H9 (cell line): Measurements from ENCODE around the gene KMT2D. TPM values are rescaled to one million over a fixed set of nuclear protein-coding genes. Genes with fewer than 3 reads are reported as not detected.
A peak's percentile ranks its signal among the peaks of the same experiment; 100 is the strongest.

ENCODE experiments used
- DNase-seq: peaks from one replicate; pipeline ENCODE4 v3.0.0-alpha.2; 2017
- H2AFZ ChIP-seq: one replicate; pipeline ENCODE4 v1.6.1; 2013; ENCODE audit warnings: mild to moderate bottlenecking, low read length, control low read depth, moderate library complexity
- H2AK5ac ChIP-seq: 2 replicates; pipeline ENCODE4 v1.6.1; 2013; ENCODE audit warnings: low read length, control low read depth, mixed read lengths; ENCODE audit not compliant: insufficient read length
- H2BK120ac ChIP-seq: one replicate; pipeline ENCODE4 v1.6.1; 2013; ENCODE audit warnings: low read depth, mild to moderate bottlenecking, low read length, control low read depth, inconsistent platforms; ENCODE audit not compliant: poor library complexity, severe bottlenecking
- H2BK12ac ChIP-seq: 2 replicates; pipeline ENCODE4 v1.6.1; 2013; ENCODE audit warnings: low read length, control low read depth, mixed read lengths, low read depth; ENCODE audit not compliant: insufficient read length
- H2BK15ac ChIP-seq: 2 replicates; pipeline ENCODE4 v1.6.1; 2013; ENCODE audit warnings: low read depth, low read length, control low read depth
- H2BK20ac ChIP-seq: one replicate; pipeline ENCODE4 v1.6.1; 2013; ENCODE audit warnings: low read depth, mild to moderate bottlenecking, low read length, control low read depth, inconsistent platforms; ENCODE audit not compliant: poor library complexity, severe bottlenecking
- H2BK5ac ChIP-seq: 2 replicates; pipeline ENCODE4 v1.6.1; 2013; ENCODE audit warnings: low read length, control low read depth, mixed read lengths; ENCODE audit not compliant: insufficient read length
- H3K14ac ChIP-seq: 2 replicates; pipeline ENCODE4 v1.6.1; 2013; ENCODE audit warnings: low read length, control low read depth; ENCODE audit not compliant: insufficient read depth
- H3K18ac ChIP-seq: 2 replicates; pipeline ENCODE4 v1.6.1; 2013; ENCODE audit warnings: low read depth, mild to moderate bottlenecking, mixed read lengths, low read length, control low read depth; ENCODE audit not compliant: insufficient read length
- H3K23ac ChIP-seq: 2 replicates; pipeline ENCODE4 v1.6.1; 2013; ENCODE audit warnings: low read length, control low read depth, mixed read lengths, low read depth; ENCODE audit not compliant: insufficient read length
- H3K23me2 ChIP-seq: 2 replicates; pipeline ENCODE4 v1.6.1; 2013; ENCODE audit warnings: low read depth, mild to moderate bottlenecking, mixed read lengths, low read length, control low read depth; ENCODE audit not compliant: insufficient read length, poor library complexity, severe bottlenecking
- H3K27ac ChIP-seq: 2 replicates; pipeline ENCODE4 v1.5.1; 2013; ENCODE audit warnings: low read length, control low read depth, mixed read lengths, low read depth; ENCODE audit not compliant: insufficient read length
- H3K27me3 ChIP-seq: 2 replicates; pipeline ENCODE4 v1.6.1; 2013; ENCODE audit warnings: low read length, control low read depth, inconsistent platforms; ENCODE audit not compliant: insufficient read depth
- H3K4ac ChIP-seq: 2 replicates; pipeline ENCODE4 v1.6.1; 2013; ENCODE audit warnings: low read depth, mild to moderate bottlenecking, control low read depth, inconsistent platforms, low read length, moderate library complexity
- H3K4me1 ChIP-seq: 2 replicates; pipeline ENCODE4 v1.6.1; 2013; ENCODE audit warnings: low read length, control low read depth, inconsistent platforms; ENCODE audit not compliant: insufficient read depth
- H3K4me2 ChIP-seq: 2 replicates; pipeline ENCODE4 v1.6.1; 2013; ENCODE audit warnings: low read length, control low read depth, mixed read lengths; ENCODE audit not compliant: insufficient read length, insufficient read depth
- H3K56ac ChIP-seq: 2 replicates; pipeline ENCODE4 v1.6.1; 2013; ENCODE audit warnings: low read depth, mild to moderate bottlenecking, mixed read lengths, low read length, control low read depth; ENCODE audit not compliant: insufficient read length
- H3K79me1 ChIP-seq: 2 replicates; pipeline ENCODE4 v1.6.1; 2013; ENCODE audit warnings: low read depth, mild to moderate bottlenecking, moderate library complexity, low read length, control low read depth, inconsistent platforms; ENCODE audit not compliant: insufficient read depth, poor library complexity, severe bottlenecking
- H3K79me2 ChIP-seq: 2 replicates; pipeline ENCODE4 v1.6.1; 2013; ENCODE audit warnings: low read length, control low read depth, inconsistent platforms; ENCODE audit not compliant: insufficient read depth
- H3K9ac ChIP-seq: 2 replicates; pipeline ENCODE4 v1.6.1; 2013; ENCODE audit warnings: low read length, control low read depth, mixed read lengths; ENCODE audit not compliant: insufficient read length; ENCODE audit errors: extremely low read depth
- H3K9me3 ChIP-seq: one replicate; pipeline ENCODE4 v1.6.1; 2013; ENCODE audit warnings: low read depth, low read length, inconsistent platforms; ENCODE audit not compliant: control insufficient read depth
- H3T11ph ChIP-seq: one replicate; pipeline ENCODE4 v1.6.1; 2013; ENCODE audit warnings: mild to moderate bottlenecking, low read length, control low read depth, inconsistent platforms
- H4K20me1 ChIP-seq: one replicate; pipeline ENCODE4 v1.6.1; 2013; ENCODE audit not compliant: control insufficient read depth, insufficient read length, insufficient read depth
- H4K5ac ChIP-seq: 2 replicates; pipeline ENCODE4 v1.6.1; 2013; ENCODE audit warnings: low read depth, mild to moderate bottlenecking, mixed read lengths, low read length, control low read depth; ENCODE audit not compliant: insufficient read length
- H4K8ac ChIP-seq: replicated peaks from 2 replicates; pipeline ENCODE4 v1.6.1; 2013; ENCODE audit warnings: low read length, control low read depth, mixed read lengths, low read depth; ENCODE audit not compliant: insufficient read length
- H4K91ac ChIP-seq: 2 replicates; pipeline ENCODE4 v1.6.1; 2013; ENCODE audit warnings: low read depth, mild to moderate bottlenecking, moderate library complexity, mixed read lengths, low read length, control low read depth; ENCODE audit not compliant: insufficient read length
- H3K27ac Mint-ChIP-seq, 3 experiments: 2 replicates in 2 of 3; 3 replicates in 1 of 3; pipeline ENCODE4 v1.8.0; 2020 to 2021; ENCODE audit warnings: mixed read lengths in 3 of 3, mild to moderate bottlenecking in 1 of 3, moderate library complexity in 1 of 3
- H3K27me3 Mint-ChIP-seq: 2 replicates; pipeline ENCODE4 v1.8.0; 2021; ENCODE audit warnings: low read depth, mild to moderate bottlenecking, moderate library complexity, mixed read lengths
- H3K36me3 Mint-ChIP-seq, 3 experiments: 2 replicates in 2 of 3; 3 replicates in 1 of 3; pipeline ENCODE4 v1.8.0; 2020 to 2021; ENCODE audit warnings: low read depth in 3 of 3, mixed read lengths in 3 of 3; ENCODE audit not compliant: insufficient read depth in 1 of 3
- H3K4me1 Mint-ChIP-seq, 2 experiments: 2 replicates each; pipeline ENCODE4 v1.8.0; 2020; ENCODE audit warnings: mixed read lengths in 2 of 2
- H3K4me3 Mint-ChIP-seq, 2 experiments: 2 replicates in 1 of 2; 3 replicates in 1 of 2; pipeline ENCODE4 v1.8.0; 2020 to 2021; ENCODE audit warnings: mild to moderate bottlenecking in 2 of 2, mixed read lengths in 2 of 2, moderate library complexity in 1 of 2
- H3K9me3 Mint-ChIP-seq, 2 experiments: 2 replicates in 1 of 2; 3 replicates in 1 of 2; pipeline ENCODE4 v1.8.0; 2020; ENCODE audit warnings: mild to moderate bottlenecking in 2 of 2, mixed read lengths in 2 of 2, moderate library complexity in 1 of 2
- WGBS: extraction: QIAGEN DNeasy Blood & Tissue Kit; methylation state at CpG from one replicate; pipeline ENCODE4 v1.1.7; 2013; ENCODE audit warnings: missing lambda C conversion rate, low lambda C conversion rate, mixed read lengths; ENCODE audit not compliant: insufficient read length; ENCODE audit errors: extremely low coverage; 5-methylcytosine and 5-hydroxymethylcytosine counted together
- total RNA-seq: library from RNA; stranded (reverse); gene quantifications from 2 replicates; pipeline ENCODE4 v1.2.1, GENCODE V29; 2021
- TF ChIP-seq, protein P1 (sequence below): fragments of 200-600 bp; sonication (generic); conservative IDR thresholded peaks from 3 replicates; pipeline ENCODE4 v1.8.0; 2021; ENCODE audit warnings: antibody characterized with exemption, mild to moderate bottlenecking

Gene KMT2D
- total RNA-seq, 1 experiment from 2014 or later, result 93.7 TPM

DNA sequence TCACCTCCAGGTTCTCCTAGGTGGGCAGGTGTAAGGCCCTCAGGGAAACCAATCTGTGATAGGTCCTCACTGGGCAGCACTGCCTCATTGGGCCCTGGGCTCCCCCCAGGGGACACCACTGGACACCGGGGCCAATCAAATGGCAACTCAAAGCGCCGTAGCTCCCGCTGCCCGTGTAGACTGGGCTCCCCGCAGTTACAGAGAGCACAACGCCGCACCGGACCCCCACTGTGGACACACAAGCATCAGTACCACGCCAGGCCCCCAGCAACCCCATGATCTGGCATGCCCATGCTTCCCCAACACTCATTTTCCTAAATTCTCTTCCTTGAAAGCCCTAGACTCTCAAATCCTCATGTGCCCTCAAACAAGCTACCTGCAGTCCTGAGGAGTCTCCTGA is 6.1 kb downstream of the KMT2D start:
- no peaks in the 10 kb centered on the region for H3K9me3 ChIP-seq
- H3K23me2 ChIP-seq, result peaks cover 16% of the 10 kb centered on the region
- H3K27me3 ChIP-seq, result no peaks in the 10 kb centered on the region
- TF ChIP-seq, protein P1, sequence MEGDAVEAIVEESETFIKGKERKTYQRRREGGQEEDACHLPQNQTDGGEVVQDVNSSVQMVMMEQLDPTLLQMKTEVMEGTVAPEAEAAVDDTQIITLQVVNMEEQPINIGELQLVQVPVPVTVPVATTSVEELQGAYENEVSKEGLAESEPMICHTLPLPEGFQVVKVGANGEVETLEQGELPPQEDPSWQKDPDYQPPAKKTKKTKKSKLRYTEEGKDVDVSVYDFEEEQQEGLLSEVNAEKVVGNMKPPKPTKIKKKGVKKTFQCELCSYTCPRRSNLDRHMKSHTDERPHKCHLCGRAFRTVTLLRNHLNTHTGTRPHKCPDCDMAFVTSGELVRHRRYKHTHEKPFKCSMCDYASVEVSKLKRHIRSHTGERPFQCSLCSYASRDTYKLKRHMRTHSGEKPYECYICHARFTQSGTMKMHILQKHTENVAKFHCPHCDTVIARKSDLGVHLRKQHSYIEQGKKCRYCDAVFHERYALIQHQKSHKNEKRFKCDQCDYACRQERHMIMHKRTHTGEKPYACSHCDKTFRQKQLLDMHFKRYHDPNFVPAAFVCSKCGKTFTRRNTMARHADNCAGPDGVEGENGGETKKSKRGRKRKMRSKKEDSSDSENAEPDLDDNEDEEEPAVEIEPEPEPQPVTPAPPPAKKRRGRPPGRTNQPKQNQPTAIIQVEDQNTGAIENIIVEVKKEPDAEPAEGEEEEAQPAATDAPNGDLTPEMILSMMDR, result no peak
- H4K20me1 ChIP-seq, result no peaks in the 10 kb centered on the region
- H2BK120ac ChIP-seq, result no peak overlapping the region
- H2AFZ ChIP-seq, result no peak overlapping the region
- no CpG with 5 or more reads among the region's 10 CpGs for WGBS
- peaks cover 43 to 44% of the 10 kb centered on the region in 2 experiments for H3K4me1 Mint-ChIP-seq
- H4K5ac ChIP-seq, result no peak overlapping the region
- no peak overlapping the region for H3K56ac ChIP-seq
- H2BK5ac ChIP-seq, result no peak overlapping the region
- H3K27me3 Mint-ChIP-seq, result no peaks in the 10 kb centered on the region
- peaks cover 28% of the 10 kb centered on the region for H3K79me1 ChIP-seq
- H2BK12ac ChIP-seq, result no peak overlapping the region
- DNase-seq, result no peak
- H3K36me3 Mint-ChIP-seq, result peaks cover 53 to 67% (median 65%) of the 10 kb centered on the region in 3 experiments
- H3K18ac ChIP-seq, result no peak overlapping the region
- no peaks in the 10 kb centered on the region for H3K9me3 Mint-ChIP-seq
- H3K79me2 ChIP-seq, result peaks cover 45% of the 10 kb centered on the region
- no peak overlapping the region for H4K91ac ChIP-seq
- H3K14ac ChIP-seq, result no peak overlapping the region
- H2BK15ac ChIP-seq, result no peak overlapping the region
- H3K4me3 Mint-ChIP-seq, result no peak overlapping the region
- H2BK20ac ChIP-seq, result no peak overlapping the region
- no peak overlapping the region for H4K8ac ChIP-seq
- peaks cover 14% of the 10 kb centered on the region for H3K4me1 ChIP-seq
- H3K23ac ChIP-seq, result no peak overlapping the region
- H3K27ac Mint-ChIP-seq, result peak overlapping the region in 1 of 3 experiments; percentile 50; a peak in 1 of 7 replicates
- H3K4me2 ChIP-seq, result no peak overlapping the region
- H2AK5ac ChIP-seq, result no peak overlapping the region
- no peak overlapping the region for H3K4ac ChIP-seq
- H3T11ph ChIP-seq, result no peak overlapping the region
- no peak overlapping the region for H3K9ac ChIP-seq
- H3K27ac ChIP-seq, result no peak overlapping the region
